NK-92 (cell line): Measurements from ENCODE around the gene TBCA.
A peak's percentile ranks its signal among the peaks of the same experiment; 100 is the strongest.

Experiments used
- DNase-seq: peaks from one replicate; lab custom pipeline; 2025; ENCODE audit not compliant: unreplicated experiment; lab: John Stamatoyannopoulos, UW

Gene TBCA

GRCh38 chr5:77775790-77776553 lies at the start of gene TBCA:
Gene TBCA (minus strand): TSS chr5:77776339. CDS start chr5:77776257, 82 bp downstream.
- DNase-seq, result peak; percentile 44

- DNase-seq, result no peak
These were observed 48.8 kb upstream of the TBCA start for GRCh38 chr5:77824981-77825380.

GRCh38 chr5:77816686-77817085 lies 40.5 kb upstream of the TBCA start:
- DNase-seq, result no peak

DNA sequence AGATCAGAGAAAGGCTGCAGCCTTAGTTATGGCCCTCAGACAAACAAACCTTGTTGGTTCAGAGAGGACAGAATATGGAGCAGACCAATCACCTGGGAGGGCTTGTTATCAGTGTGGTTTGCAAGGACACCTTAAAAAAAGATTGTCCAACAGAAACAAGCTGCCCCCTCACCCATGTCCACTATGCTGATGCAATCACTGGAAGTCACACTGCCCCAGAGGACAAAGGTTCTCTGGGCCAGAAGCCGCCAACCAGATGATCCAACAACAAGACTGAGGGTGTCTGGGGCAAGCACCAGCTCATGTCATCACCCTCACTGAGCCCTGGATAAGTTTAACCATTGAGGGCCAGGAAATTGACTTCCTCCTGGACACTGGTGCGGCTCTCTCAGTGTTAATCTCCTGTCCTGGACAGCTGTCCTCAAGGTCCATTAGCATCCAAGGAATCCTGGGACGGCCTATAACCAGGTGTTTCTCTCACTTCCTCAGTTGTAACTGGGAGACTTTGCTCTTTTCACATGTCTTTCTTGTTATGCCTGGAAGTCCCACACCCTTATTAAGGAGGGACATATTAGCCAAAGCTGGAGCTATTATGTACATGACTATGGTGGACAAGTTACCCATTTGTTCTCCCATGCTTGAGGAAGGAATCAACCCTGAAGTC lies 36.9 kb upstream of the TBCA start:
- DNase-seq, result no peak

DNA sequence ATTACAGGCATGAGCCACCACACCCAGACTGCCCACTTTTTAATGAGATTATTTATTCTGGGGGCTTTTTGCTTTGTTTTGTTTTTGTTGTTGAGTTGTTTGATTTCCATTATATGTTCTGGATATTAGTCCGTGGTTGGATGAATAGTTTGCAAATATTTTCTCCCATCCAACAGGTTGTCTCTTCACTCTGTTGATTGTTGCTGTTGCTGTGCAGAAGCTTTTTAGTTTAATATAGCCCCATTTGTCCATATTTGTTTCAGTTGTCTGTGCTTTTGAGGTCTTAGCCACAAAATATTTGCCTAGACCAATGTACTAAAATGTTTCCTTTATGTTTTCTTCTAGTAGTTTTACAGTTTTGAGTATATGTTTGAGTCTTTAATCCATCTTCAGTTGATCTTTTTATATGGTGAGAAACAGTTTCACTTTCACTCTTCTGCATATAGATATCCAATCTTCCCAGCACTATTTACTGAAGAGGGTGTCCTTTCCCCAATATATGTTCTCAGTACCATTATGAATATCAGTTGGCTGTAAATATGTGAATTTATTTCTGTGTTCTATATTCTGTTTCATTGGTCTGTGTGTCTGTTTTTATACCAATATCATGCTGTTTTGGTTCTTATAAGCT lies 30.2 kb upstream of the TBCA start:
- DNase-seq, result no peak

DNA sequence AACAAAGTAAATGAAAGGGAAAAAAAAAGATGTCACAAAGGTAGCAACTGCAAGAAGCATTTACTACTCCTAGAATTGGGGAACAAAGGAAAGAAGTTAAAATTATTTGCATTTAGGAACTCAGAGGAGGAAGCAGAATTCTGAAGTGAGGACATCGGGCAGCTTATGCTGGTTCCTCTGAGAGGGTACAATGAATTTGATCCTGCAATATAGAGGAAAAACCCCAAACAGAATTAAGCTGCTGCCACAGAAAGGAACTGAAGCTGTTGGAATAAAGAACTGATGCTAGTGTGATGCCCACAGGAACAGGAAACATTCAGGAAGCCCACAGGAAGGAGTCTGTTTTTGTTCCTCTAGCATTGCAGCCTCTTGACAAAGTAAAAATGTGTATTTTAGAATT lies 22.3 kb upstream of the TBCA start:
- no peak for DNase-seq

GRCh38 chr5:77797136-77797535 lies 21.0 kb upstream of the TBCA start:
- DNase-seq, result no peak

GRCh38 chr5:77795846-77796245 lies 19.7 kb upstream of the TBCA start:
- no peak for DNase-seq

GRCh38 chr5:77795268-77795667 lies 19.1 kb upstream of the TBCA start:
- no peak for DNase-seq

GRCh38 chr5:77791926-77792325 lies 15.8 kb upstream of the TBCA start:
- no peak for DNase-seq

DNA sequence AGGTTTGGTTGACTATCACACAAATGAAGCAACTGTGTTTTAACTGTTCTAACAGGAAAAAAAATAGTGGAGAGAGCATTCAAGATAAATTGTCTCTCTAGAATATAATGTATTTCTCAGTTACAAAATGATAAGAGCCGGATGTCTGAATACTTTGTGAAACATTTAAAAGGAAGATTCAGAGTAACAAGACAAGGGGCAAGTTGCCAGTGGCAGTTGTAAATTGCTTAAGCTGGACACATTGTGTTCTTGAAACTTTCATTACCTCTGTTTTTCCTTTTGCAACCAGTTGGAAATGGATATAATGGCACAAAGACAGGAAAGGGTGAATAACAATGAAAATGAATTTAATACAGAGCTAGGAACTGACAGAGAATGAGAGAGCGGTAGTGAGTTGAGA lies 15.2 kb upstream of the TBCA start:
- no peak for DNase-seq

DNA sequence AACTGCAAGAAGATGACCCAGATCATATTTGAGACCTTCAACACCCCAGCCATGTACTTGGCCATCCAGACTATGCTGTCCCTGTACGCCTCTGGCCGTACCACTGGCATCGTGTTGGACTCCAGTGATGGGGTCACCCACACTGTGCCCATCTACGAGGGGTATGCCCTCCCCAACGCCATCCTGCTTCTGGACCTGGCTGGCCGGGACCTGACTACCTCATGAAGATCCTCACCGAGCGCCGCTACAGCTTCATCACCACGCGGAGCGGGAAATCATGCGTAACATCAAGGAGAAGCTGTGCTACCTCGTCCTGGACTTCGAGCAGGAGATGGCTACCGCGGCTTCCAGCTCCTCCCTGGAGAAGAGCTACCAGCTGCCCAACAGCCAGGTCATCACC lies 9.1 kb upstream of the TBCA start:
- no peak for DNase-seq

DNA sequence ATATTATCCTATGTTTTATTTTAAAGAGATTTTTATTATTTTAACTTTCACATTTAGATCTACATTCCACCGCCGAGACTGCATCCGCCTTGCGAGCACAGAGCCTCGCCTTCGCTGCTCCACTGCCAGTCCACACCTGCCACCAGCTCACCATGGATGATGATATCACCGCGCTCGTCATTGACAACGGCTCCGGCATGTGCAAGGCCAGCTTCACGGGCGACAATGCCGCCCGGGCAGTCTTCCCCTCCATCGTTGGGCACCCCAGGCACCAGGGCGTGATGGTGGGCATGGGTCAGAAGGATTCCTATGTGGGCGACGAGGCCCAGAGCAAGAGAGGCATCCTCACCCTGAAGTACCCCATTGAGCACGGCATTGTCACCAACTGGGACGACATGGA lies 8.6 kb upstream of the TBCA start:
- no peak for DNase-seq

DNA sequence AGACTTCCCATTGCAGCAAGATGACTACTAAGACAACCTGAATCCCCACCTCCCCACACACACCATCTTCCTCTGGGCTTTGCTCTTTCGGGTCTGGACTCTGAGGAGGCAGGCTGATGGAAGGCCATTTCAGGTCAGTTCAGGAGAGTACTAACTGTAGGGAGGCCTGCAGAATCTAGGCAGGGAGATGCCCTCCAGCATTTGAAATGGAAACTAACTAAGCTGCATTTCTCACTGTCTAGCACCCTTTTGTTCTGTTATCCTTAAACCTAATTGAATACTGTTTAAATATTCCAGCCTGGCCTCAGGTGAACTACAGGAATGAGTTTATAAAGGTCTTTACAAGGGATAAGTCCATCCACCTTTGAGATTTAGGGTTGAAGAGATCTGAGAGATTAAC lies 4.9 kb upstream of the TBCA start:
- DNase-seq, result no peak

DNA sequence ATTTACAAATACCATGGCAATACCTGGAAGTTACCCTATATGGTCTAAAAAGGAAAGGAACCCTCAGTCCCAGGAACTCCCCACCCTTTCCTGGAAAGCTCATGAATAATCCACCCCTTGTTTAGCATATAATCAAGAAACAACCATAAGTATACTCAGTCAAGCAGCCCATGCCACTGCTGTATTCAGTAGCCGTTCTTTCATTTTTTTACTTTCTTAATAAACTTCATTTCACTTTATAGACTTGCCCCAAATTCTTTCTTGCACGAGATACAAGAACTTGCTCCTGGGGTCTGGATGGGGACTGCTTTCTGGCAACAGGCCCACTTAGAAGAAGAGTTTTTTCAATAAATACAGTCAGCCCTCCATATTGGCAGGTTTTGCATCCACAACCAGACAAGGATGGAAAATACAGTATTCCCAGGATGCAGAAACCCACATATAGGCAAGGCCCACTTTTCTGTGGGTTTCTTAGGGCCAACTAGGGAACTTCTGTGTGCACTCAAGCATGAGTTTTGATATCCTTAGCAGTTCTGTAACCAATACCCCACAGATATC lies 2.8 kb upstream of the TBCA start:
- no peak for DNase-seq

DNA sequence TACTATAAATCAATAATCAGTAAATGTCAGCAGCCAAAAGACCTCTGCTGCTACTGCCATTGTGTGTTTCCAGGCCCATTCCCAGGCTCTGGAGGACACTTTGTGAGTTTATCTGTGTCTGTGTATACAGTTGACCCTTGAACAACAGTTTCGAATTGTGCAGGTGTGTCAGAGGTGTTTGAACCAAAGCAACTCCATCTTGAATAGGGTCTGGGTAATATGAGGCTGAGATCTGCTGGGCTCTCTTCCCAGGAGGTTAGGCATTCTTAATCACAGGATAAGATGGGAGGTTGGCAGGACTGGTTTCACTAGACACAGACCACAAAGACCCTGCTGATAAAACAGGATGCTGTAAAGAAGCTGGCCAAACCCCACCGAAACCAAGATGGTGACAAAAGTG lies 2.3 kb upstream of the TBCA start:
- no peak for DNase-seq

GRCh38 chr5:77777911-77778310 lies 1.8 kb upstream of the TBCA start:
- DNase-seq, result no peak

DNA sequence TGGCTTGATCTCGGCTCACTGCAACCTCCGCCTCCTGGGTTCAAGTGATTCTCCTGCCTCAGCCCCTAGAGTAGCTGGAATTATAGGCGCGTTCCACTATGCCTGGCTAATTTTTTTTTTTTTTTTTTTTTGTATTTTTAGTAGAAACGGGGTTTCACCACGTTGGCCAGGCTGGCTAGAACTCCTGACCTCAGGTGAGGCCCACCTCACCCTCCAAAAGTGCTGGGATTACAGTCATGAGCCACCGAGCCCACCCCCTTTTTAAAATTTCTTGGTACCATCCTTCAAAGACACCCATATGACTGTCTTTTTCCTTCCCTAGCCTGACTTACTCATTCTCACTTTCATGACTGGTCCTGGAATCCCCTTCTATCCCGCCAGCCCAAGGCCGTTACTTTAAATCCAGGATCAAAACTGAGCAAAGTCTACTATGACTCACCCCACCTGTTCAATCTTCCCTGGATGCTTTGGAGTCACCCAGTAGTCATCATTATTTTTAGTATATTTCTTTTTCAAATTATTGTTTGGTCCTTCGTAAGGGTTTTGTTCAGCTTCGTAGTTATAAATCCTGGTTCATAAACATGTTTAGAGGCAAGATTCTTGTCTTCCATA lies 1.2 kb upstream of the TBCA start:
- DNase-seq, result no peak

DNA sequence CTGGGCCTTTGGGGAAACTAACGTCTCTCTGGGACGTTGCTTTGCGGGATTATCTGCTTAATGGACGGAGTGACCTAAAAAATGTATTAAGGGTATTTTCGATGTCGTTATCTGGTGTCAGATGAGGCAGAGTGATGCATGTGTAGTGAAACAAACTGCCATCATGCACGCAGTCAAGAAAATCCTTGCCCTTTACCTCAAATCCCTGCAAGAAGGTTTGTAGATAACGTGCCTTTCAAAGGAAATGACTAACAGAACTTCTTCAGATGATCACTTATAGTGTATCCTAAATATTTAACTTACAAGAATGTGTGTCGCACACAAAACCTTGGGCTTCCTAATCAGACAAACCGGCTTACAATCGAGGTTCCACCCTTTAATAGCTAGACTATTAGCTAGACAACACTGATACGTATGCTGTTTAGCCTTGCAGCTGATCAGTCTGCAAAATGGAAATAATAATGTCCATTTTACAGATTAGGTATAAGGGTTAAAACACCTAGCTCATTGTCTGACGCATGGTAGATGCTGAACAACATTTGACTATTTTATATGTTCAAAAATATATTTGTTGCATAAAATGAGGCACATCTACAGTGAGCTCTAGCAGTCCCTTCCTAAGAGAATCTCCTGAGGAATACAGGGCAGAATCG lies 541 bp upstream of the TBCA start:
- no peak for DNase-seq

- DNase-seq, result no peak
These were observed 954 bp downstream of the TBCA start for GRCh38 chr5:77774981-77775789.
